NCI-H1930 (cell line): ENCODE data around the gene AQP12B.

Source experiments
- DNase-seq, 2 experiments: peaks; one replicate each; lab custom pipeline; 2025; lab: John Stamatoyannopoulos, UW

Gene AQP12B

DNA sequence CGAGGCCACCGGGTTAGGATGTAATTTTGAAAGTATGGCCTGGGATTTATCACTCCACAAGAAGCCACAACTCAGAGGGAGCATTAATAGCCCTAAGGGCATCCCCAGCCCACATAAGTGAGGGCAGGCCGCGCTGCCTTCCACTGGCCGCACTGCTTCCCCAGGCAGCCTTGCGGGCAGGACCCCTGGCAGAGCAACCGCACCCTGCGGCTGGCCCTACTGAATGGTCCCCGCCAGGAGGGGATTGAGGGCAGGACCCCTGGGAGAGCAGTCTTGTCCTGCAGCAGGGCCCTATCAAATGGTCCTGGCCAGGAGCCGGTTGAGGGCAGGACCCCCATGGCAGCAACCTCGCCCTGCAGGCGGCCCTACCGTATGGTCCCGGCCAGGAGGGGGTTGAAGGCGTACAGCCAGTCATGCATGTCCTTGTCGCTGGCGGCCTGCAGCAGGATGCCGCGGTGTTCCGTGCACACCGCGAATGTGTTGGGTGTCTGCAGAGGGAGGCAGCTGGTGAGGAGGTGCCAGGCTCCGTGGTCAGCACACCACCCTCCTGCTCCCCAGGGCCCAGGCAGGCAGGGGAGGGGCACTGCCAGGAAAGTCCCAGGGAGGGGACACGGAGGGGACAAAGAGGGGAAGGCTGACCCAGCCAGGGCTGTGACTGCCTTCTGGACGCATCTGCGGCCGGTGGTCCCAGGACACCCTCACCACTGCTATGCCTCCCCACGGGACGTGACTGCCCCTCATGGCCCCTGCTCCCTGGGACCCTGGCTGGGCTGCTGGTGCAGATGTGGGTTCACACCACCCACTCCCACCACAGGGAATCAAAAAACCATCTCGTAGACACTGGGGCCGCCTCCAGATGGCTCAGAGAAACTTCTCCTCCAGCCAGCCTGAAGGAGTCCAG lies 35.2 kb upstream of the AQP12B start:
- DNase-seq: no peak

DNA sequence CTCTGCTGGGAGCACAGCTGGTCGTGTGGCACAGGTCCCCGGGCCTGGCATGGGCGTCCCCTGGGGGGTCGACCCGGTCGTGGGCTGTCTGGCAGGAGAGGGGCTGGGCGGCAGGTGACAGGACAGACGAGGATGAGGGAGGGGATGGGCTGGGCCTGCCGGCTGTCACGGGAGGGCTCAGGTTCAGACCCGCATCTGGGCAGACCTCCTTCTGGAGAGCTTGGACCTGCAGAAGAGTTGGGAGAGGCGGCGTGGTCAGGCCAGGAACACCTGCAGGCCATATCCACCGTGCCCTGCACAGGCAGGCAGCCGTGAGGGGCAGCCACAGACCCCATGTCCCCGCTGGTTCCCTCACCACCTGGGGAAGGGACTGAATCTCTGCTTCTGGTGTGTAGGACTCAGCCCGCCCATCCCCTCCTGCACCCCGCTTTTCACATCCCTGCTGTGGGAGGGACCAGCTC lies 34.5 kb upstream of the AQP12B start:
- no peak for DNase-seq

DNA sequence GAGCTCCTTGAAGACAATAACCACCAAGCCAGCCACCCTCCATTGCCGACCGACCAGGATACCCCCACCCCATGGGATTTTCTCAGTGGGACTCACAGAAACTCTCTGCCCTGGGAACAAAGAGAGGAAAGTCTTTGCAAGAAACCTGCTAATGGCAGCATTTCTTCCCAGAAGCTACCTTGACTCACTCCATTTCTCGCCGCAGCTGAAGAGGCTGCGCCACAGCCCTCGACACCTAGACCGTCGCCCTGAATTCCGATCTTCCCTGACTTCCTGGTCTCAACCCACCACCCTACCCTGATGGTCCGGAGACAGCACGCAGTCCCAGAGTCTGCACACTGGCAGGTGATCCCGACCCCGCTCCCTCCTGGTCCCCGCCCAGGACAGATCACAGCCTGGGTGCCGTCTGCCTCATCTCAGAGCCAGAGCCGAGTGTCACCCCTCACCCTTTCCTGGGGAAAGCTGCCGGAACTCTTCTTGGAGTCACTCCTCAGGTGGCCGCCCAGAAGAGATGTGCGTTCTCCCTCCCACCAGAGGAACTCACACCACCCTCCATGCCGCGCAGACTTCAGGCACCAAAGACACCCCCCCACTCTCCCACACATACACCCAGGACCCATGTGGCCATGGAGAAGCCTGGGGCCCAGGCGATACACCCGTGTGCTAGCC lies 33.6 kb upstream of the AQP12B start:
- no peak for DNase-seq

DNA sequence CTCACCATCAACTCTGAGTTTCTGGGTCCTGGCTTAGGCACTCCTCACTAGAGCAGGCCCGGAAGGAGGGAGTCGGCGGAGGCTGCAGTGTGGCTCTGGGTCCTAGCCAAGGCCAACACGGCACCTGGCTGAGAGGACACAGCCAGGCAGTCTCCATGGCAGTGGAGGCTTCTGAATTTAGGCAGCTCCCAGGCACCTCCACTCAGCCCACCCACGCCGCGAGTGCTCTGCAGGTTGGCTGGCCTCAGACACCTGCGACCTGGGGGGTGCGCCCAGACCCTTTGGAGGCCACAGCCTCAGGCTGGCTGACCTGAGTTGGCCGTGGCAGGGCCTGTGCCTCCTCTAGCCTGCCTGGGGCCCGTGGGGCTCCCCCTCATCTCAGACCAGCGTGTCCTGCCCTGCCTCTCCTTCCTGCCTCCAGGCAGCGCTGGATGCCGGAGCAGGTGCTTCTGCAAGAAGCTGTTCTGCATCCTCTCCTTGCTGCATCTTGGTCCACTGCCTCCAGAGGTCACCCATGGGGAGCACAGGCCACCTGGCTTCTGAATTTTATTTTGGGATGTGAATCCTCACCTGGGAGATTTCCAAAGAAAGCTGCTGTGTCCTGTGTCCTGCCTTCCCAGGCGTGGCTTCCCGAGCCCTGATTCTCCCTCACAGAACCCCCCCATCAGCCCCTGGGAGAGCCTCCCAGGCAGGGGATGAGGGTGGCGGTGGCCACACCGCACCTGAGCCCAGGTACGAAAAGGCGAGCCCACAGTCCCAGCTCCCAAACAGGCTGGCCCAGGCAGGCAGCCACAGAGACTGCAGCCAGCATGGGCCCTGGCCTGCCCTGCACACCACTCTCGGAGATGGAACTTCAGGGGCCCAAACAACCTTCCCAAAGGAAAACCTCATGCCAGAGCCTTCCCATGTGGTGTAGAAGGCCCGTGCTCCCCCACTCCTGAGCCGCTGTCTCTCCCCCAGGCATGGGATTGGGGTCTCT lies 32.4 kb upstream of the AQP12B start:
- no peak for DNase-seq

DNA sequence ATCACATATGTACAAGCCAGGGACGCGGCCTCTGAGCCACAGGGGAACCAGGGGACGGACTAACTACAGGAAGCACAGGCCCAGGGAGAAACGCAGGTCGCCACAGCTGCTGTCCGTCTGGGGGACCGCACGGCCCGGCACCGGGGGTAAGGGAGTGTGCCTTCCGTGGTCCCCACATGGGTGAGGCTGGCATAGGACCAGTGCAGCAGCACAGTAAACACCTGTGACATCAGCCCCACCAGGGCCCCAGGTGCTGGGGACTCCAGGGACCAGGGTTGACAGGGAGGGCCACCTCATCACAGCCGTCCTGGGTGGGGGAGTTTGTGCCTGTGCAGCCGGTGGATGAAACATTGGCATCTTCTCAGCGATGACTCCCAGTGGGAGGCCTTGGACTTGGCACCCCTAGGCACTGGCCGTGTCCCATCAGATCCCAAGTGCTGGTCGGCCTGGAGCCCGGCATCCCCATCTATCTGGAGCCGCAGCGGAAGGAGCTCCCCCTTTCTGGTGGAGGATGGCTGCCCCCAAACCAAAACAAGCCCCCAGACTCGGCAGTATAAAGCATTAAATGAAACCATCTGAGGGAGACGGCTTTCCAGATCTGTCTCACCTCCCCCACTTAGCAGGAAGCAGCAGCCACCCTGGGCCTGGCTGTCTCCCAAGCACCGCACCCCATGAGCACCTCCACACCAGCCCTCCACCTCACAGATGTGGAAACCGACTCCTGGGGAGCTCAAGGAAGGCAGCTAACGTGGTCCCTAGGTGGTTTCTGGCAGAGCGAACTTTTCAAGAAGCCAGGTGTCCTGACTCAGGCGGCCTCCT lies 31.5 kb upstream of the AQP12B start:
- no peak for DNase-seq

DNA sequence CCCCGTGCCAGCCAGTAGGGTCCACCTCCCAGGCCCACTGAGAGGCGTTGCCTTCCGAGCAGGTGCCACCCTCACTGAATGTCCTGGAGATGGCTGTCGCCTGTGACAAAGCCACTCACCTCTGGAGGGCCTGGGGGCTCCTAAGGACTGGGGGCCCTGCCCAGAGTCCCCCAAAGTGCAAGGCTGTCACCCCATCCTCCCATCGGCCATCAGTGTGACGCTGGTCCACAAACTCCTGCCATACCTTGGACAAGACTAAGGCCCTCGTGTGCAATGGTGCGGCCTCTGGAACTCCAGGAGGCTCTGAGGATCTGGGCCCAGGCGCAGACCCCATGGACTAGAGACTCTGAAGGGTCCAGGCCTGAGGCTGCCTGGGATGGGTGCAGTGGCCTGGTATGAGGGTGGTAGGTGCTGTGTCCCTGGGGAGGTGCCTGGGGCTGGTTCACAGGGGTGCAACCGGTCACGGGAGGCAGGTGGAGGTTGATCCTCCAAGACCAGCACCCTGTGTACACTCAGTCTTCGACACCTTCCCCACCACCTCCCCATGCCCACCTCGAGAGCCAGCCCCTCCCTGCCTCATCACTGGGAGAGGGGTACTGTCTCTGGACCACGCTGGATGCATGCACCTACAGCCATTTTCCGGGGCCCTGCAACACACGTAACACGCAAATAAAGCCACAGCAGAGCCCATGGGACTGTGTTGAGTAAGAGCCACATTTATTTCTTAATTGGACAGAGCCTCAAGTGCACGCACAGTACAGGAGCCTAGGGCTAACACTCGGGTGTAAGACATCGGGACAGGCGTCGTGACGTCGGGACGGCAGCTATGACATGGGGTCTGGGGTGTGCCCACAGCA lies 30.6 kb upstream of the AQP12B start:
- DNase-seq: no peak

DNA sequence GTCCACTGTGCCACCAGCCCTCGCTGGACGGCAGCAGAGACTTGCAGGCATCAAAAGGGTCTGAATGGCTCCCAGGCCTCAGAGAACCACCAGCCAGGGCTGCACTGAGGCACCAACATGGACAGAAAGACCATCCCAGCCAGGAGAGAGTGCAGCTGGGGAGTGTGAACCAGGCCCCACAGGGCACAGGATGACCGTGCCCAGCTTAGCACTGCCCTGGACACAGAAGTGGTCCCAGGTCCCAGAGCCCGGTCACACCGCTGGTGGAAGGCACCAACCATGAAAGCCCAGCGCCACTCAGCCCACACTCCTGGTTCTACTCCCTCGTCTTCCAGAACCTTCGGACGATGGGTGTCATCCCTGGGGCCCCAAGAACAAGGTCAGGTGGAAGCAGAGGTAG lies 29.4 kb upstream of the AQP12B start:
- DNase-seq: no peak

DNA sequence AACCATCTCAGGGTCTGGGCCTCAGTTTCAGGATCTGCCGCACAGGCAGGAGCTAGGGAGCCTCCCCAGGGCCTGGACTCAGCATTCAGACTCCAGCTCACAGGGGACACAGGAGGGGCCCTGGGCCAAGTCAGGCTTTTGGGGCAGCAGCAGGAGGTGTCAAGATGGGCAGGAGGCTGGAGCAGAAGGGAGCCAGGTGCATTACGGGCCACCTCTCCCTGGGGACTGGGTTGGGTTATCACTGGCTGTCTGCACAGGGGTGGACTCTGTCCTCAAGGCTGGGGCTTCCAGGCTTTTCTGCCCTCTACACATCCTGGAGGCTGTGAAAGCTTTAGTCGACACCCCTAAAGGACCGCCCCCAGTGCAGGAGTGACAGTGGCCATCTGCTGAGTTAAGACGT lies 29.0 kb upstream of the AQP12B start:
- DNase-seq: no peak

DNA sequence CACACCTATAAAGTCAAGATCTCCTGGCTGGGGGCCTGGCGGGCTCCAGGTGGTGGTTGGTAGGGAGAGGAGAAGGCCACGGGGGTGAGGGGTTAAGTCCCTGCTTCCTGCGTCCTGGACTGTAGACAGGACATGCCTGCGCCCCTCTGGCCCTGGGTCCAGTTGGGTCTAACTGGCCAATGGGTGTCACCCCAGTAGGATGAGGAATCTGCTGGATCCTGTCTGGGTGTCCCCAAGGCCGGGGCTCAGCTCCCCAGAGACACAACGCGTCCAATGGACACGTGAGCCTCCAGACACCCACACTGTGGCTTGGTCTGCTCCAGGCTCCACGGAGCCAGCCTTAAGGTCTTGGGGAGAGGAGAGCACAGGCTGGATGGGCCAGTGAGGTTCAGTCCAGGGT lies 28.6 kb upstream of the AQP12B start:
- DNase-seq: no peak

DNA sequence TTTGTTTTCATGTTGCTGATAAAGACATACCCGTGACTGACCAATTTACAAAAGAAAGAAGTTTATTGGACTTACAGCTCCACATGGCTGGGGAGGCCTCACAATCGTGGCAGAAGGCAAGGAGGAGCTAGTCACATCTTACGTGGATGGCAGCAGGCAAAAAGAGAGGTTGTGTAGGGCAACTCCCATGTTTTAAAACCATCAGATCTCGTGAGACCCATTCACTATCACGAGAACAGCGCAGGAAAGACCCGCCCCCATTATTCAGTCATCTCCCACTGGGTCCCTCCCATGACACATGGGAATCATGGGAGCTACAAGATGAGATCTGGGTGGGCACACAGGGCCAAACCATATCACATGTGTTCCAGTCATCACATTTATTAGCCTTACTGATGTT lies 25.8 kb upstream of the AQP12B start:
- DNase-seq: no peak

DNA sequence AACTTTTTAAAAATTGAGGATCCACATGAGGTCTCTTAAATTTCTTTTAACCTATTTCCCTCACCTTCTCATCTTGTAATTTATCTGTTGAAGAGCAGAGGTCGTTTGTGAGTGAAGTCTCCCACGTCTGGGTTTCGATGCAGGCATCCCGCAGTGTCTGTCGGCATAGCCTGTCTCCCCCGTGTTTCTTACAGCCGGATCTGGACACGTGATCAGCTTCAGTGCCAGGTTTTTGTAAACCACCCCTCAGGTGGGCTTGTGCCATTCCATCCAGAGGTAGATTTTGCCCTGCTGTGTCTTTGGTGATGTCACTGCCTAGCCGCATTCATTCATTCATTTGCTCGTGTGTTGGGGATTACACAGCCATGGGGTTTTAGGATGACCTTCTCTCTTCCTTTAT lies 25.1 kb upstream of the AQP12B start:
- DNase-seq: no peak

DNA sequence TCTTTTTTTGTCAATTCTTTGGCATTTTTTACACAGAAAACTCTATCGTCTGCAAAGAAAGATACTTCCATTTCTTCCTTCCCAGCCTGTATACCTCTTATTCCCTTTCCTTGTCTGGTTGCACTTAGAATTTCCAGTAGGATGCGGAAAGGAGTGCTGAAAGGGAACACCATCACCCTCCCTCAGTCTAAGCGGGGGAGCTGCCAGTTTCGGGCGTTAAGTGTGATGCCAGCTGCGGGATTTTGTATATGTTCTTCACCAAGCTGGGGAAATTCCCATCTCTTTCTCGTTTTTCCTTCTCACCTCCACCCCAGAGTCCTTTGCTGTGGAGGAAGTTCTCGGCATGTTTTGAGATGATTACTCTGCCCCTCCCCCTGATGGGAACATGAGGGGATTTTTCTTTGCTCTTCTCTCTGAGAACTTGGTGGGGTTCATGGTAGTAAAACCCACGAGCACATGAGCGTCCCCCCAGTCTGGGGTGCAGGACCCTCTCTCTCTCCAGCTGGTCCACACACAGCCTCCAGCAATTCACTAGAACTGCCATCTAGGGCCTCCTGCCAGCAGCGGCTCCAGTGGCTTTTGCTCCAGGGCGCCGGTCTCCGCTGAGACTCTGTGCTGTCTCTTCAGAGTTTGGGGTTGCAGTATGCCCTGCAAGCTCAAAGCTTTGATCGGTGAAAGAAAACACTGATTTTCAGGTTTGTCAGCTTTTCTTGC lies 24.5 kb upstream of the AQP12B start:
- no peak for DNase-seq

DNA sequence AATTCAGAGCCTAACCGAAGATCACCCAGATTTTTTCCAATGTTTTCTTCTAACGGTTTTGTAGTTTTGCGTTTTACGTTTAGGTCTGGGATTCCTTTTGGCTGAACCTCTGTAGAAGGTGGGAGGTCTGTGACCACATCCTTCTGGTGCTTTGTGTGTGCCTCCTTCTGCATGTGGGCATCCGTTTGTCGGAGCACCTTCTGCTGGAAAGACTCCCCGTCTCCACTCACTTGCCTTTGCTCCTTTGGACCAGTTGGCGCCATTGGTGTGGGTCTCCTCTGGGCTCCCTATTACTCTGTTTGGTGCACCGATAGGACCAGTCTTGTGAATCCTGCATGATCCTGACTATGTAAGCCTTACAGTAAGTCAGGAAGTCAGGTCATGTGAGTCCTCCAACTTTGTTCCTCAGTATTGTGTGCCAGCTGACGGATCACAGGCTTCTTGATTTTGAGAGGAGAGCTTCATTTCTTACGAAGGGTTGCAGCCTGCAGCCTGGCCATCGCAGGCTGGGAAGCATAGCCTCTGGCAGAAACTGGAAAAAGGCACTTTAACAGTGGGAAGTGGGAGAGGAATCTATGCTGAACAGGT lies 22.6 kb upstream of the AQP12B start:
- no peak for DNase-seq

DNA sequence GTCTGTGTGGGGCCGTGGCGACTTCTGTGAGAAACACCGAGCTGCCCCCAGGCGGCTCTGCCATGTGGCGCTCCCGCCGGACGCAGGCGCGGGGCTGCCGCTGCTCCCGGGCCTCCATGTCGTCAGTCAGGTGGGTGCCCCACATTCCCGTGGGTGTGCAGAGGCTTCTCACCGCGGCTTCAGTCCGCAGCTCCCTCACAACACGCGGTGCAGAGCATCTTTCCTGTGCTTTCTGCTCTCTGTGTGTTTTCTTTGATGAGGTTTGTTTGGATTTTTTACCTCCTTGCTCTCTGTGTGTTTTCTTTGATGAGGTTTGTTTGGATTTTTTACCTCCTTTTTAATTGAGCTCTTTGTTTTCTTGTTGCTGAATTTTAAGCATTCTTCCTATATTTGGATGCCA lies 22.0 kb upstream of the AQP12B start:
- DNase-seq: no peak

DNA sequence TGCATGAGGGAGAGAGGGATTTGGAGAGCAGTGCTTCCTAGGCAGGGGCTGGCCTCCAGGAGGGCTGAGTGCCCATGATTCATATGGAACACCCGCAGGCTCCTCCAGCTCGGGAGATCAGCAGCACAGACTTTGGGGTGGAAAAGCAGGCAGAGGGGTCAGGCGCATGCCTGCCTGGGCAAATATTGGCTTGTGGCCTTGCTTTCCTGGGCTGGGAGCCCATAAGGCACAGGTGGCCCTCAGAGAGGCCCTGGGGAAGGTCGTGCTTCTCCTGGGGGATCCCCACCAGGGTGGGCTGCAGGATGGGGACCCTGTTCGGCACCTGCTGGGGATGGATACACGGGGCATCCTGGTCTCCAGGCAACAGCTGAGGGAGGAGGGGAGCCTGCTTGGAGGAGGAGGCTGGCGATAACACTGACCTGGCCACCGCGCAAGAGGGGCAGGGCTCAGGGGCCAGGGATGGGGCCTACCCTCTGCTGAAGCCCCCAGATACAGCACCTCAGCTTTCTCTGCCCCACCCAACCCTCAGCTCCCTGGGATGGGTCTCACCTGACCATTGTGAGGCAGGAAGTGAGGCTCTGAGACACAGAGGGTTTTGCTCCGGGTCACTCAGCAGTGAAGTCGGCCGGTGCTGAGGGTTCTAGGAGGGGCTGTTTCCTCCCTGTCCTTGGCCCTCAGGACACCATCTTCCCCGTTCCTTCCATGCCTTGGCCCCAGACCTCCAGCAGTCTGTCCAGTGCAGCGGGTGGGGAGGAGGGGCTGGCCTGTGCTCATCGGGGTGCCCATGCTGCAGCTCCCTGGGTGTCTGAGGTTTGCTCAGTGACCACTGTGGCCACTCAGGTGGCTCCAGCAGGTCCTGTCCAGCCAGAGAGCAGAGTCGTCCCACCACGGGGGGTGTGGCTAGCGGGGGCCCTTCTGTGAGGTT lies 21.0 kb upstream of the AQP12B start:
- no peak for DNase-seq

DNA sequence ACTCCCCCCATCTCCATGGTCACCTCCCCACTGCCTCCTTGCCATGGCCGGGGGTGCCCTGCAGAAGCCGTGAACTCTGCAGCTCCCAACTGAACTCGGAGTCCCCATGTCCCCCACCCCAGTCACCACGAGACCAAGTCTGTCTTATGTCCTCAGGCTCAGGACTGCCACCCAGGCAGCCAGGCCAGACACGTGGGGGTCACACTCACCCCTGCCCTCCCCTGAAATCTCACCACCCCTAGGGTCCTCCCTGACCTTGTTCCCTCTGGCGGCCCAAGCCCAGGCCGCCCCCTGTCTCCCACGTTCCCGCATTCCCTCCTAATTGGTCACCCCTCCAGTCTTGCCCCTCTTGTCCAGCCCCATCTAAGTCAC lies 19.9 kb upstream of the AQP12B start:
- no peak for DNase-seq

DNA sequence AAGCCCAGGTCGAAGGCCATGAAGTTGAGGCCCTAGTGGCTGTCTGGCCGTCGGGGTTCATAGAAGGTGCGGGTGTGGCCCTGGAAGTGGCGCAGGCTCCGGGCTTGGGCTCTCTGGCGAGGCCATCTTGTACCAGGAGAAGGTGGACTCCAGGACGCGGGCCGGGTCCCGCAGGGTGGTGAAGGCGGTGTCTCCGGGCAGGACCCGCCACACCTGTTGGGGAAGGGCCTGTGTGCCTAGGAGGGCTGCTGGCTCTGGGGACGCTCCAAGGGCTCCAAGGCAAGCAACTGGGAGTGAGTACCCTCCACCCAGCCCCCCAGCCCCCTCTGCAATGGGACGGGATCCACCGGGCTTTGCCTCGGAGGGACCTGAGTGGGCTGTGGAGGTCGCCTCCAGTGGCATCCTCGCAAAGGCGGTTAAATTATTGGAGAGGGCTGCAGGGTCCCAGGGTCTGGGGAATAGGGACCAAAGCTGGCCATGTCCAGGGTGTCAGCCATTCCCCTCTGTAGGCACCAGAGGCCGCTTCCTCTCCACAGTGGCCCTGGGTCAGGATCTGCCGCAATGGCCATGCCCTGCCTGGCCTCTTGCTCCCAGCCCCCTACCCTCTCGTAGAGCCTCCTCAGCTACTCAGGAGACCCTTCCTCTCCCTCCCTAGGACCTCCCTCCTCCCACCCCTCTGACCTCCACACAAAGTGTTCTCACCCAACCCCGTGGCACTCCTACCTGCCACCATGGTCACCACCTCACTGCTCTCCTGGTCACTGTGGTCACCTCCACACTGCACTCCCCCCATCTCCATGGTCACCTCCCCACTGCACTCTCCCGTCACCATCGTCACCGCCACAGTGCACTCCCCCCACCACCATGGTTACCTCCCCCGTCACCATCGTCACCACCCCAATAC lies 19.3 kb upstream of the AQP12B start:
- DNase-seq: no peak
